Islet of Langerhans (tissue), 1 donor: Measurements from ENCODE around the gene VAMP2.
"Not testable (repeated sequence)": the region's sequence is repeated elsewhere in the genome, so short reads cannot be mapped to it uniquely, and the experiment has no call there.

Experiments used
- FAIRE-seq: peaks from one replicate; lab custom pipeline; 2011; peaks lifted over from hg19 to GRCh38; lab: Jason Lieb, UNC

The VAMP2 gene

GRCh38 chr17:8176197-8176940 is 13.6 kb upstream of the VAMP2 start, which contains the start of gene TMEM107:
Gene TMEM107 (minus strand): TSS chr17:8176380. CDS start chr17:8176286, 94 bp downstream.
- no peak for FAIRE-seq

DNA sequence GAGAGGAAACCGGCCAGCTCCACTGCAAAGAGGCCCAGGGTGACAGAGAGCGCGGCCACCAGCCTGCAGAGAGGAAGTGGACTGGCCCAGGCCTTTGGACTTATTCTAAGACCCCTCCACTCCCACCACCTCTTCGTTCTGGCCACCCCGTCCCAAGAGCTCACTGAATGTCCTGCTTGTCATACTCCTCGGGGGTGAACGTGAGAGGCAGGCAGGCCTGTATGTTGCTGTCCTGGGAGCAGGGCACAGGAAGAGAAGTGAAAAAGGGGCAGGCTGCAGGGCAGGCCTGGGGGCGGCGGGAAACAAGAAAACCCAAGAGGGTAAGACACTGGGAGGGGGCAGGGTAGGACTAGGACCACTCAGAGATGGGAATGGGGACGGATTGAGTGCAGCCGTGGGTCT is 13.0 kb upstream of the VAMP2 start:
- no peak for FAIRE-seq

DNA sequence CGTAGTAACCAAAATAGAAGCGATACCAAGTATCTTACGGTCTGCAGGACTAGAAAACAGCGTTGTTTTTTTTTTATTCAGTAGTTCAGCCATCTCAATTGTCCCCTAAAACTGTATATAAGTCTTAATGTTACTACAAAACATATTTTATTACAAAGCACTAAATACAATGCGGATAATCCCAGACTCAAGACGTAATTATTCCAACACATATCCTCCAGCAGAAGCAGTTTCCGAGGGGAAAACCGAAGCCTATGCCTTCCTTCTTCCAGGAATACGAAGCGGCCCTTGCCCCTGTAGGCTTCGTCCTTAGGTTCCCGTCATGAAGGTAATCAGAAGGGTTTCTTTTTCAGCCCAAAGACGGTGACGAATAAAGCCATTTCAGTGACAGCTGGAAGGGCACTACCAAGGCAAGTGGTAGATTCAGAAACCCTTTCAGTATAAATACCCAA is 11.1 kb upstream of the VAMP2 start:
- no peak for FAIRE-seq

DNA sequence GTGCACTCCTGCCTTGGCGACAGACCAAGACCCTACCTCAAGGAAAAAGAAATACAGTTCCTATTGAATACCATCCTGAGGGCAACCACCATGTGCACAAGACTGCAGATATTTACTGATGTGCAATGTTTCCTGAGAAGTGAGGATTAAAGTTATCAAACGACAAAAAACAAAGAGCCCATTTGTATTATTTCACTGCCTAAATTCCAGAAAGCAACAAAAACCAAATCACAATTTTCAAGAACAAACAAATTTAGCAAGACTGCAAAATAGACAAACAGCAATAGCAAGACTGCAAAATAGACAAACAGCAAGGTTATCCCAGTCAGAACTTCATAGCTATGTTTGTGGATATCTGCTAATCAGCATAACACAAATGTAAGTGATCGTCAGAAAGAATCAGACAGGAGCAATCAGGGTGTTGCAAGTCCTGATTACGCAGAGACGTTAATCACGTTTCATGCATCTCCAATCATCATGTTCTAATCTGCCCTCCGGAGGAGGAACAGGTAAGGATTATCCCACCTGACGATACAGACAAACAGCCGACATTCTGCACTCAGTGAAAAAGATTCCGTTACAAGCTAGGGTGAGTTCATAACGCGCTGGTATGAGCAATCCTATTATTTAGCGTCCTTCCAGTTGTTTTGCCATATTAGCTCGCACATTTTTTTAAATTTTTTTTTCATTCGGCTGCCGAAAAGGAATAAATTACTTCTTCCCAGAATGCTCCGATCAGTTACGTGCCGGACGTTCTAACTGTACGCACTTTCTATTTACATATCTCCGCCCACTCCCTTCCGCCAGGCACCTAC is 10.5 kb upstream of the VAMP2 start:
- FAIRE-seq: peak; percentile 62

GRCh38 chr17:8170186-8170585 is 7.4 kb upstream of the VAMP2 start:
- not testable (repeated sequence) for FAIRE-seq

- FAIRE-seq: no peak
Observed at GRCh38 chr17:8167526-8167925, 4.8 kb upstream of the VAMP2 start.

GRCh38 chr17:8166731-8167130 is 4.0 kb upstream of the VAMP2 start:
- no peak for FAIRE-seq

GRCh38 chr17:8164815-8165131 is 2.0 kb upstream of the VAMP2 start:
- FAIRE-seq: no peak

GRCh38 chr17:8163978-8164814 is 1.4 kb upstream of the VAMP2 start:
- no peak for FAIRE-seq

GRCh38 chr17:8162997-8163977 is 539 bp upstream of the VAMP2 start:
- FAIRE-seq: no peak

DNA sequence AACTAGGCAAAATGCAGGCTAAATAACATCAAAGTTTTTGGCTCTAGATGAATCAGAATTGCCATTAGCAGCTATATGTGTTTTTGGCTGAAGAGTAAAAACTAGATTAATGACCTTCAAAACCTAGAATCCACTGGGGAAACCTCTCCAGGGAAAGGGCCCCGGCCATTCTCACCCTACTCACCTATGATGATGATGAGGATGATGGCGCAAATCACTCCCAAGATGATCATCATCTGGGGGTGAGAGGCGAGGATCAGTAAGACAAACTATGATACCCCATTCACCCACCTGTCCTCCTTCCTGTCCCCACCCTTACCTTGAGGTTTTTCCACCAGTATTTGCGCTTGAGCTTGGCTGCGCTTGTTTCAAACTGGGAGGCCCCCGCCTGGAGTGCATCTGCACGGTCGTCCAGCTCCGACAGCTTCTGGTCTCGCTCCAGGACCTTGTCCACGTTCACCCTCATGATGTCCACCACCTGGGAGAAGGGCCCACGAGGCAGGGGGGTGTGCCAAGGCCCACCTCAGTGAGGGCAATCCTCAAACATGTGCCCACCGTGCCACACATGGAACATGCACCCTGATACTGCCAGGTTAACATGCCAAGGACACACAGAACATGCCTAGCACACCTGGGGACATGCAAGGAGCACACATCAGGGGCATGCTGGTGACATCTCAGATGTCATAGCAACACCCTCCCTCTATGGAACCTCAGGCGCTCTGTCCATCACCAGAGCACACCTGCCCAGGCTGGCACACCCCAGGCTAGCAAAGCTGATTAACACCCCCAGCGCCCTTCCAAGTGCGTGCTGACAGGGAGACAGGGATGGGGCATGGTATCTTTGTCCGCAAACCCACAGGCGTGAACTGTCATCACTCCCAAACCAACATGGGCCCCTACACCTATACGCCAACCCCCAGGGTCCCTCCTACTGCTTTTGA is 1.2 kb downstream of the VAMP2 start:
- FAIRE-seq: no peak

- FAIRE-seq: no peak
Observed at GRCh38 chr17:8160741-8161221, 2.0 kb downstream of the VAMP2 start.

DNA sequence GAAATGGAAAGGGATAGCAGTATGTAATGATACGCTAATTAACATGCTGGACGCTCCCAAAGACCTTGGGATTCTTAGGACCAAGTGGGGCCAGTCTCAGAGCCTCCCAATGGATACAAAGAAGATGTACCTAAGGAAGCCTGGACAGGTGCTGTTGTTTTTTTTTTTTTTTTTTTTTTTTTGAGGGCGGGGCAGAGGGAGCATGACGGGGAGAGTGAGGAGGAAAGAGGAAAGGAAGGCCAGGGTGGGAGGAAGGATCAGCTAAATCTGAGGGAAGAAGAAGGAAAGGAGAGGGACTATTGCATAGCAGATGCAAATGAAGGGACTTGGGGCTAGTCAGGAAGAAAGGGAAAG is 2.5 kb downstream of the VAMP2 start:
- no peak for FAIRE-seq

DNA sequence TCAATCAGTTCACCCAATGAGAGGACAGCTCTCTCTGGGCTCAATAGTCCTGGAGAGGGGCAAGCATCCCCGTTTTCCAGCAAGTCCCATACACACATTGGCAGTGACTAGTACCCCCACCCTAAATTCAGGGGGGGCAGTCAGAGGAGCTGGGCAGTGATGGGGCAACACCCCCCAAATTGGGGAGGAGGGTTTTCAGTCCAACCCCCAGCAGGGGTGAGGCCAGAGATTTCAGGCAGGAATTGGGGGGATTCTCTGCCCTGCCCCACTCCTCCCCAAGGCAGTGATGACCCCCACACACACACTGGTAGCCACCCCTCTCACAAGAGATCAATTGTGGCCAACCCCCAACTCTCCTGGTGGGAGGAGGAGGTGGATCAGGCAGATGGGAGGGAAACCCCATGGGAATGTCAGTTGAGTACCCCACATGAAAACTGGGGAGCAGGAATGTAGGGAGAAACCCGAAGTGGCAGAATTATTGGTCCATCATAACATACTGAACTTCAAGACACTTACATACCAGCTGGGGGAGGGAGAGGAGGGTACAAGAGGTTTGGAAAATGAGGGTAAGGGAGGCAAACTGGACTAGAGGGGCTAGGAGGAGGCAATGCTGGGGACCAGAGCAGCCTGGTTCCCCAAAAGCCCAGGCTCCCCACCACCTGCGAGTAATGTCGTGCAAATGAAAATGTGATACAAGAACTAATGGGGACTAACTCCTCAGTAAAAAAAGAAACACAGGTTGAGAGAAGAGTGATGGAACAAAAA is 3.1 kb downstream of the VAMP2 start:
- FAIRE-seq: no peak

GRCh38 chr17:8159032-8159400 is 3.7 kb downstream of the VAMP2 start:
- no peak for FAIRE-seq

DNA sequence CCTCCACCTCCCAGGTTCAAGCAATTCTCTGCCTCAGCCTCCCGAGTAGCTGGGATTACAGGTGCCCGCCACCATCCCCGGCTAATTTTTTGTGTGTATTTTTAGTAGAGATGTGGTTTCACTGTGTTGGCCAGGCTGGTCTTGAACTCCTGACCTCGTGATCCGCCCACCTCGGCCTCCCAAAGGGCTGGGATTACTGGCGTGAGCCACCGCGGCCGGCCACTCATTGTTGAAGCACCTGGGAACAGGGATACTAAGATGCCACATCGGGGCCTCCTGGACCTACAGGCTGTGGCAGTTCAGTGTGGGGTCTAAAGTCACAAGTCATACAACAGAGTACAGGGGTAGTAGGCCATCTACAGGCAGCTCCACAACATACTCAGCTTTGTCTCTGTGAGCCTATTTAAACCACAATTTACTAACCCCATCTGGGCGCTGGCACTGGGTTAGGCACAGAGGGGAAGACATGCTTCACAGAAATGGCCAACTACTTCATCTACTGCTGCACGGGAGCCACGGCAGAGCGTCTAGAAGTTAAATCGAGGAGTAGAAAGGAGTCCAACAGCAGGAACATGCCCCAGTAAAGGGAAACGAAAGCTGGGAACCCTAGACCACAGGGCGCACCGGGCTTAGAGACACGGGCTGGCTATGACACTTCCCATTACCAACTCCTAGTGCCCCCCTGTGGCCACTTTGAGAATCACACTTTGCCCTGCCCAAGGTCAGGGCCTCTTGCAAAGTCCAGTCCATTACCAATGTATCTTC is 4.3 kb downstream of the VAMP2 start:
- peak; percentile 17 for FAIRE-seq

DNA sequence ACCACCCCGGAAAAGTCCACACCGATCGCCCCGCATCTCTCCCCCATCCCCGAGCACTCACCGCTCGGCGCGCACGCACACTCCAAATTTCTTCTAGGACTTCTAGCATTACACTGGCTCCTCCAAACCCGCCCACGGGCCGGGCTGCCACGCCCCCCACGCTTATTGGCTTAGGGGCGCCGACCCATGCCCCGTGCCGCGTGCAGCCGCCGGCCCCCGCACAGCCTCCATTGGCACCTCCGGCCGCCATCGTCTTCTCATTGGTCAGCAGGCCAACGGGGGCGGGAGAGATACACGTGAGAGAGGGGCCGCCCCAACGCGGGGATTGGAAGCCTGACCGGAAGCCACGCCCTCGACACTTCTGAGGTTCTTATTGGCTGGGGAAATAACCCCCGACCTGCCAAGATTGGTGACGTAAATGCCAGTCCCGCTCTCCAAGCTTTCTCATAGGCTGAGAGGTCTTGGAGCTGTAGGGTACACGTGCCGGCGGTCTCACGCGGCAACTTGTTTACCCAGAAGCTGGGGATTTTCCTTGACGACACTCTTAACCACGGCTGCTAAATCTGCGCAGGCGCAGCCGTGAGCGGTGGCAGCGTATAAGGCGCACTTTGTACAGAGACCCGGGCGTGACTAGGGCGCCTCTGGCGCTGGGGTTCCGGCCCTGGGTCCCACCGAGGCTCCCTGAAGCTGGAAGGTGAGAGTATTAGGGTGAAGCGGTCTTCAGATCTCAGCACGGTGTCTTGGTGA is 6.3 kb downstream of the VAMP2 start:
- peak; percentile 99 for FAIRE-seq

GRCh38 chr17:8155996-8156245 is 6.8 kb downstream of the VAMP2 start:
- no peak for FAIRE-seq
